Lower lobe of right lung (tissue), 2 donors: ENCODE results near the gene HTRA1. TPM values are rescaled to one million over a fixed set of nuclear protein-coding genes. Genes with fewer than 3 reads are reported as not detected.

Experiments used
- ATAC-seq, 2 donors: fragments of 200-7000 bp; cut with Tn5 transposase; one replicate each; pipeline ENCODE4 v1.9.1; 2020 to 2022; ENCODE audit warnings: mild to moderate bottlenecking in 2 of 2, moderate library complexity in 2 of 2
- DNase-seq: peaks from one replicate; pipeline ENCODE4 v3.0.0-alpha.2; 2020
- H3K27ac ChIP-seq: fragments of 200-600 bp; one replicate; pipeline ENCODE4 v1.8.0; 2022
- H3K27me3 ChIP-seq: fragments of 200-600 bp; one replicate; pipeline ENCODE4 v1.8.0; 2022; ENCODE audit warnings: low read depth
- H3K36me3 ChIP-seq: fragments of 200-600 bp; one replicate; pipeline ENCODE4 v1.8.0; 2022; ENCODE audit warnings: mild to moderate bottlenecking
- H3K4me1 ChIP-seq: fragments of 200-600 bp; one replicate; pipeline ENCODE4 v1.8.0; 2022
- H3K4me3 ChIP-seq: fragments of 200-600 bp; one replicate; pipeline ENCODE4 v1.8.0; 2022; ENCODE audit warnings: mild to moderate bottlenecking
- H3K9me3 ChIP-seq: fragments of 200-600 bp; one replicate; pipeline ENCODE4 v1.8.0; 2022
- CTCF ChIP-seq: fragments of 200-600 bp; IDR thresholded peaks from one replicate; pipeline ENCODE4 v1.8.0; 2022; ENCODE audit warnings: antibody characterized with exemption, mild to moderate bottlenecking
- intact Hi-C: fragments of 100-400 bp; cut with DNase I; formaldehyde crosslinking; loops from one replicate; pipeline ENCODE4 v1.11.0; 2022
- total RNA-seq: library from RNA; stranded (reverse); fragmentation: NEBNext Ultra II Directional; extraction: Animal tissue kit (Norgen Biotek cat#: 25700); gene quantifications from one replicate; pipeline ENCODE4 v1.2.1, GENCODE V29; 2021
- donor health status: DM: no; HTN: yes; CAD: no; lungs with severe emphysema.

The HTRA1 gene
- total RNA-seq, 1 donor from 2014 or later = 45.3 TPM

DNA sequence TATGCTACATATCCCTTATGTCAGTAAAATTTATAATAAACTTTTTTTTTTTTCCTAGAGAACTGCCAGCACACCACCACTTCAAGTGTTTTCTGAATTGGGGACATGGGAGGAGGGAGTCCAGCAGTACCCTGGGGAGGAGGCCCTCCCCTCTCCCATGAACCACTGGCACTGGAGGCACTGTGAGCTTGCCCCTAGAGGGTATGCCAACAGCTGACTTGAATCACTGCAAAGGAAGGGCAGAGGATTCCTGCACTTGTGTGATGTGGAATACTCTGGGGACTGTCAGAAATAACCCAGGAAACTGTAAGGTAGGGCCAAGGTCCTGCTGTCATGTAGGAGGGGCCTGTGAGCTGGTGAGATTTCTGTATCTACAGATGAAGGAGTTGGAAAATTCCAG, 15.4 kb upstream of the HTRA1 start:
- DNase-seq = no peak
- H3K4me3 ChIP-seq = no peak overlapping the region
- no peak for ATAC-seq
- H3K27me3 ChIP-seq = no peaks in the 10 kb centered on the region
- H3K36me3 ChIP-seq = no peaks in the 10 kb centered on the region
- H3K27ac ChIP-seq = no peak overlapping the region
- no peaks in the 10 kb centered on the region for H3K9me3 ChIP-seq
- H3K4me1 ChIP-seq = peaks cover 6% of the 10 kb centered on the region
- TF ChIP-seq CTCF = no peak
- intact Hi-C loops = no loop called here

GRCh38 chr10:122446668-122447423, 14.5 kb upstream of the HTRA1 start:
- TF ChIP-seq CTCF = no peak
- no peaks in the 10 kb centered on the region for H3K9me3 ChIP-seq
- no peak overlapping the region for H3K4me3 ChIP-seq
- intact Hi-C loops = no loop called here
- DNase-seq (no peak), ATAC-seq (peak in 1 of 2 donors; percentile 66)
- no peaks in the 10 kb centered on the region for H3K27me3 ChIP-seq
- peaks cover 6% of the 10 kb centered on the region for H3K4me1 ChIP-seq
- no peak overlapping the region for H3K27ac ChIP-seq
- H3K36me3 ChIP-seq = no peaks in the 10 kb centered on the region

DNA sequence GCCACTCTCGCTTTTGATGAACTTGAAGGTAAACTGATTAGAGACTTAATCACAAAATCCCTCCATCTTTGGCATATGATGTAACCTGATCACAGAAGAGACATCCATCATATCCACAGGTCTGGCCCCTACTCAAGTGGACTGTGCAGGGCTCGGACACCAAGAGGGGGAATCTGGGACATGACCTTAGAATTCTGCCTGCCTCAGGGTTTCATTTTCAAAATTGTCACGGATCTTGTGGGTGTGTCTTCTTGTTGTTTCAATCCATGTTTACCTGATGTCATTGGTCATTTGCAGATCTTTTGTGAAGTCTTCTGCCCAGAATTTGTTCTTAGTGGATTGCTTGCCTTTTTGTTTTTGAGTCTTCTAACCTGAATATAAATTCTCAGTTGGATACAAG, 12.8 kb upstream of the HTRA1 start:
- H3K4me1 ChIP-seq = peaks cover 6% of the 10 kb centered on the region
- no peak overlapping the region for H3K27ac ChIP-seq
- no peak for DNase-seq
- no peak for TF ChIP-seq CTCF
- H3K27me3 ChIP-seq = no peaks in the 10 kb centered on the region
- intact Hi-C loops = no loop called here
- H3K4me3 ChIP-seq = no peak overlapping the region
- no peaks in the 10 kb centered on the region for H3K9me3 ChIP-seq
- H3K36me3 ChIP-seq = no peaks in the 10 kb centered on the region
- ATAC-seq = no peak

- Histone ChIP-seq H3K4me1 (peaks cover 6% of the 10 kb centered on the region), H3K27ac (no peak overlapping the region), H3K27me3 (no peaks in the 10 kb centered on the region), H3K9me3 (no peaks in the 10 kb centered on the region), H3K4me3 (no peak overlapping the region), H3K36me3 (no peaks in the 10 kb centered on the region)
- no peak for DNase-seq
- intact Hi-C loops = no loop called here
- TF ChIP-seq CTCF = no peak
- no peak for ATAC-seq
Observed at GRCh38 chr10:122449153-122449552, 12.2 kb upstream of the HTRA1 start.

- intact Hi-C loops = no loop called here
Observed at GRCh38 chr10:122450353-122450990, 10.9 kb upstream of the HTRA1 start.

More at GRCh38 chr10:122450353-122450990, 10.9 kb upstream of the HTRA1 start:
- no peak overlapping the region for H3K27ac ChIP-seq
- H3K4me1 ChIP-seq = peaks cover 6% of the 10 kb centered on the region
- H3K27me3 ChIP-seq = no peaks in the 10 kb centered on the region
- DNase-seq (no peak), ATAC-seq (no peak)
- H3K9me3 ChIP-seq = no peaks in the 10 kb centered on the region
- no peaks in the 10 kb centered on the region for H3K36me3 ChIP-seq
- TF ChIP-seq CTCF = no peak
- no peak overlapping the region for H3K4me3 ChIP-seq
